SK-N-SH treated with all-trans-retinoic acid at 6 μM for 48 hours (cell line): Measurements from ENCODE around the gene HGFAC.
A peak's percentile ranks its signal among the peaks of the same experiment; 100 is the strongest.

Experiments used
- ATAC-seq: fragments of 200-7000 bp; cut with Tn5 transposase; 3 replicates; pipeline ENCODE4 v1.9.1; 2020; ENCODE audit warnings: mild to moderate bottlenecking, moderate library complexity
- BACH2 ChIP-seq: fragments of 250-450 bp; sonication (Bioruptor Pico); IDR thresholded peaks from 2 replicates; pipeline ENCODE4 v1.9.0; 2021; ENCODE audit warnings: mild to moderate bottlenecking, borderline replicate concordance
- ESRRG ChIP-seq: fragments of 250-450 bp; sonication (Bioruptor Pico); IDR thresholded peaks from 2 replicates; pipeline ENCODE4 v1.6.1; 2021; ENCODE audit warnings: mild to moderate bottlenecking
- GLIS3 ChIP-seq: fragments of 250-450 bp; sonication (Bioruptor Pico); IDR thresholded peaks from 2 replicates; pipeline ENCODE4 v1.5.0; 2020; ENCODE audit warnings: mild to moderate bottlenecking, moderate library complexity
- ISL1 ChIP-seq: fragments of 250-450 bp; sonication (Bioruptor Pico); IDR thresholded peaks from 2 replicates; pipeline ENCODE4 v2.1.2; 2022; ENCODE audit warnings: mild to moderate bottlenecking, moderate library complexity
- SNAI2 ChIP-seq: fragments of 250-450 bp; sonication (Bioruptor Pico); IDR thresholded peaks from 2 replicates; pipeline ENCODE4 v1.5.0; 2020; ENCODE audit warnings: mild to moderate bottlenecking, moderate library complexity
- TCF4 ChIP-seq: fragments of 250-450 bp; sonication (Bioruptor Pico); IDR thresholded peaks from 2 replicates; pipeline ENCODE4 v1.8.0; 2021; ENCODE audit warnings: mild to moderate bottlenecking, moderate library complexity, borderline replicate concordance
- TOX ChIP-seq: fragments of 250-450 bp; sonication (Bioruptor Pico); IDR thresholded peaks from 2 replicates; pipeline ENCODE4 v1.8.0; 2021; ENCODE audit warnings: mild to moderate bottlenecking, moderate library complexity, borderline replicate concordance
- ZC3H10 ChIP-seq: fragments of 250-450 bp; sonication (Bioruptor Pico); IDR thresholded peaks from 2 replicates; pipeline ENCODE4 v1.5.1; 2021; ENCODE audit warnings: mild to moderate bottlenecking, moderate library complexity
- ZFP3 ChIP-seq: fragments of 250-450 bp; sonication (Bioruptor Pico); IDR thresholded peaks from 2 replicates; pipeline ENCODE4 v1.5.0; 2020; ENCODE audit warnings: mild to moderate bottlenecking, moderate library complexity
- ZNF70 ChIP-seq: fragments of 450-650 bp; formaldehyde crosslinking; IDR thresholded peaks from 2 replicates; pipeline ENCODE4 v1.5.0; 2020; ENCODE audit warnings: mild to moderate bottlenecking, moderate library complexity
- ZNF8 ChIP-seq: fragments of 450-650 bp; formaldehyde crosslinking; IDR thresholded peaks from 2 replicates; pipeline ENCODE4 v1.5.0; 2020; ENCODE audit warnings: mild to moderate bottlenecking, moderate library complexity
- TF ChIP-seq, protein P1 (sequence below): fragments of 250-450 bp; sonication (Bioruptor Pico); IDR thresholded peaks from 2 replicates; pipeline ENCODE4 v1.8.0; 2020; ENCODE audit warnings: mild to moderate bottlenecking, moderate library complexity, borderline replicate concordance
- TF ChIP-seq, protein P2 (sequence below): fragments of 250-450 bp; sonication (Bioruptor Pico); IDR thresholded peaks from 2 replicates; pipeline ENCODE4 v1.5.0; 2020; ENCODE audit warnings: mild to moderate bottlenecking, moderate library complexity
- TF ChIP-seq, protein P3 (sequence below): fragments of 250-450 bp; sonication (Bioruptor Pico); IDR thresholded peaks from 2 replicates; pipeline ENCODE4 v1.5.1; 2021; ENCODE audit warnings: mild to moderate bottlenecking, moderate library complexity
- TF ChIP-seq, protein P4 (sequence below): fragments of 250-450 bp; sonication (Bioruptor Pico); IDR thresholded peaks from 2 replicates; pipeline ENCODE4 v1.8.0; 2021; ENCODE audit warnings: low read depth, mild to moderate bottlenecking, moderate library complexity, borderline replicate concordance

HGFAC gene

DNA sequence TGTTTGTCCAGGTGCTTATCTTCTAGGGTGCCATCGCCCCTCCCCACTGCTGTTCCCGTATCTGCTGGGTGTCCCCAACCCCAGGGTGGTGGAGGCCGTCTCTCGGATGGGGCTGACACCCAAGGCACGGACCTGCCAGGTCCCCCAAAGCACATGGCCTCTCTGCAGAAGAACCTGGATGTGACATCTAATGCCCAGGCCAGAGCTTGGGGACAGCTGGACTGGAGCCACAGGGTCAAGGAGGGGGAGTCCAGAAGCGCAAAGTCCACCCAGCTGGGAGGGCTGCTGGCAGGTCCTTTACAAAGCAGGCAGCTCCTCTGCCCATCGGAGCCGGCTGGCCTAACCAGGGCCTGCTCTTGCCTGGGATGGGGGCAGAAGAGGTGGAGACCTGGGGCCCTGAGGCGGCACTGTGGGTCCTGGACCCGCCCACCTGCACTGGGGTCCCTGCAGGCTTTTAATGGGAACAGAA, 20.6 kb downstream of the HGFAC start:
- TF ChIP-seq BACH2 (CRISPR knock-in tag), result no peak
- TF ChIP-seq, protein P1, sequence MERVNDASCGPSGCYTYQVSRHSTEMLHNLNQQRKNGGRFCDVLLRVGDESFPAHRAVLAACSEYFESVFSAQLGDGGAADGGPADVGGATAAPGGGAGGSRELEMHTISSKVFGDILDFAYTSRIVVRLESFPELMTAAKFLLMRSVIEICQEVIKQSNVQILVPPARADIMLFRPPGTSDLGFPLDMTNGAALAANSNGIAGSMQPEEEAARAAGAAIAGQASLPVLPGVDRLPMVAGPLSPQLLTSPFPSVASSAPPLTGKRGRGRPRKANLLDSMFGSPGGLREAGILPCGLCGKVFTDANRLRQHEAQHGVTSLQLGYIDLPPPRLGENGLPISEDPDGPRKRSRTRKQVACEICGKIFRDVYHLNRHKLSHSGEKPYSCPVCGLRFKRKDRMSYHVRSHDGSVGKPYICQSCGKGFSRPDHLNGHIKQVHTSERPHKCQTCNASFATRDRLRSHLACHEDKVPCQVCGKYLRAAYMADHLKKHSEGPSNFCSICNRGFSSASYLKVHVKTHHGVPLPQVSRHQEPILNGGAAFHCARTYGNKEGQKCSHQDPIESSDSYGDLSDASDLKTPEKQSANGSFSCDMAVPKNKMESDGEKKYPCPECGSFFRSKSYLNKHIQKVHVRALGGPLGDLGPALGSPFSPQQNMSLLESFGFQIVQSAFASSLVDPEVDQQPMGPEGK (CRISPR knock-in tag), result no peak
- TF ChIP-seq, protein P2, sequence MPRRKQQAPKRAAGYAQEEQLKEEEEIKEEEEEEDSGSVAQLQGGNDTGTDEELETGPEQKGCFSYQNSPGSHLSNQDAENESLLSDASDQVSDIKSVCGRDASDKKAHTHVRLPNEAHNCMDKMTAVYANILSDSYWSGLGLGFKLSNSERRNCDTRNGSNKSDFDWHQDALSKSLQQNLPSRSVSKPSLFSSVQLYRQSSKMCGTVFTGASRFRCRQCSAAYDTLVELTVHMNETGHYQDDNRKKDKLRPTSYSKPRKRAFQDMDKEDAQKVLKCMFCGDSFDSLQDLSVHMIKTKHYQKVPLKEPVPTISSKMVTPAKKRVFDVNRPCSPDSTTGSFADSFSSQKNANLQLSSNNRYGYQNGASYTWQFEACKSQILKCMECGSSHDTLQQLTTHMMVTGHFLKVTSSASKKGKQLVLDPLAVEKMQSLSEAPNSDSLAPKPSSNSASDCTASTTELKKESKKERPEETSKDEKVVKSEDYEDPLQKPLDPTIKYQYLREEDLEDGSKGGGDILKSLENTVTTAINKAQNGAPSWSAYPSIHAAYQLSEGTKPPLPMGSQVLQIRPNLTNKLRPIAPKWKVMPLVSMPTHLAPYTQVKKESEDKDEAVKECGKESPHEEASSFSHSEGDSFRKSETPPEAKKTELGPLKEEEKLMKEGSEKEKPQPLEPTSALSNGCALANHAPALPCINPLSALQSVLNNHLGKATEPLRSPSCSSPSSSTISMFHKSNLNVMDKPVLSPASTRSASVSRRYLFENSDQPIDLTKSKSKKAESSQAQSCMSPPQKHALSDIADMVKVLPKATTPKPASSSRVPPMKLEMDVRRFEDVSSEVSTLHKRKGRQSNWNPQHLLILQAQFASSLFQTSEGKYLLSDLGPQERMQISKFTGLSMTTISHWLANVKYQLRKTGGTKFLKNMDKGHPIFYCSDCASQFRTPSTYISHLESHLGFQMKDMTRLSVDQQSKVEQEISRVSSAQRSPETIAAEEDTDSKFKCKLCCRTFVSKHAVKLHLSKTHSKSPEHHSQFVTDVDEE (CRISPR knock-in tag), result no peak
- ATAC-seq, result no peak

DNA sequence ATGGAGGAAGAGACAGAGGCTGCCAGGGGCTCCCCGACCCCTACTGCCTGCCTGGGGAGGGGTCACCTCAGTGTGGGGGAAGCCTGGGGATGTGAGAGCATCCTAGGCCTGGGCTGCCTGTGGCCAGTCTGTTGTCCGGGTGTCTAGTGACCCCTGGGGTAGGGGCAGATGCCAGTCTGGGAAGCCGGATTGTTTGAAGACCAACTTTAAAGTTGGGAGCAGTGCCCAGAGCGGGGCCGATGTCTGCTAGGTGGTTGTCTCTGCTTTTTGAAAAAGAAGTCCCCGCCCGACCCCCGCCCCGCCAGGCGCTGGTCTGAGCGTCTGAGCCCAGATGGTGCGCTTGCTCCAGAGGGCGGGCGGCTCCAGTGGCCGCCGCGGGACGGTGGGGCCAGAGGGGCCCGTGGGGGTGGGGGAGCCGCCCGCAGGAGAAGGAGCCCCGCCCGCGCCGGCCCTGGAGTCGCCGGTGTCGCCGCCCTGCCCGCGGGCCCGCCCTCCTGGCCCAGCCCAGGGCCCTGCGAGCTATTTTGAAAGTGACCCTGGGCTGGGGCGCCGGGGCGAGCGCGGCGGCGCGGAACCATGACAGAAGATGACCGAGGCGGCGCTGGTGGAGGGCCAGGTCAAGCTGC, 21.1 kb downstream of the HGFAC start, which contains the start of gene DOK7:
TSS of gene DOK7 (plus strand) at position 517 of the 626 bp plus-strand sequence. CDS start at position 587, 70 bp downstream.
- peak; percentile 10; the same call in 2 of the 3 replicates for ATAC-seq
- TF ChIP-seq, protein P3, sequence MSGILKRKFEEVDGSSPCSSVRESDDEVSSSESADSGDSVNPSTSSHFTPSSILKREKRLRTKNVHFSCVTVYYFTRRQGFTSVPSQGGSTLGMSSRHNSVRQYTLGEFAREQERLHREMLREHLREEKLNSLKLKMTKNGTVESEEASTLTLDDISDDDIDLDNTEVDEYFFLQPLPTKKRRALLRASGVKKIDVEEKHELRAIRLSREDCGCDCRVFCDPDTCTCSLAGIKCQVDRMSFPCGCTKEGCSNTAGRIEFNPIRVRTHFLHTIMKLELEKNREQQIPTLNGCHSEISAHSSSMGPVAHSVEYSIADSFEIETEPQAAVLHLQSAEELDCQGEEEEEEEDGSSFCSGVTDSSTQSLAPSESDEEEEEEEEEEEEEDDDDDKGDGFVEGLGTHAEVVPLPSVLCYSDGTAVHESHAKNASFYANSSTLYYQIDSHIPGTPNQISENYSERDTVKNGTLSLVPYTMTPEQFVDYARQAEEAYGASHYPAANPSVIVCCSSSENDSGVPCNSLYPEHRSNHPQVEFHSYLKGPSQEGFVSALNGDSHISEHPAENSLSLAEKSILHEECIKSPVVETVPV (CRISPR knock-in tag), result no peak

DNA sequence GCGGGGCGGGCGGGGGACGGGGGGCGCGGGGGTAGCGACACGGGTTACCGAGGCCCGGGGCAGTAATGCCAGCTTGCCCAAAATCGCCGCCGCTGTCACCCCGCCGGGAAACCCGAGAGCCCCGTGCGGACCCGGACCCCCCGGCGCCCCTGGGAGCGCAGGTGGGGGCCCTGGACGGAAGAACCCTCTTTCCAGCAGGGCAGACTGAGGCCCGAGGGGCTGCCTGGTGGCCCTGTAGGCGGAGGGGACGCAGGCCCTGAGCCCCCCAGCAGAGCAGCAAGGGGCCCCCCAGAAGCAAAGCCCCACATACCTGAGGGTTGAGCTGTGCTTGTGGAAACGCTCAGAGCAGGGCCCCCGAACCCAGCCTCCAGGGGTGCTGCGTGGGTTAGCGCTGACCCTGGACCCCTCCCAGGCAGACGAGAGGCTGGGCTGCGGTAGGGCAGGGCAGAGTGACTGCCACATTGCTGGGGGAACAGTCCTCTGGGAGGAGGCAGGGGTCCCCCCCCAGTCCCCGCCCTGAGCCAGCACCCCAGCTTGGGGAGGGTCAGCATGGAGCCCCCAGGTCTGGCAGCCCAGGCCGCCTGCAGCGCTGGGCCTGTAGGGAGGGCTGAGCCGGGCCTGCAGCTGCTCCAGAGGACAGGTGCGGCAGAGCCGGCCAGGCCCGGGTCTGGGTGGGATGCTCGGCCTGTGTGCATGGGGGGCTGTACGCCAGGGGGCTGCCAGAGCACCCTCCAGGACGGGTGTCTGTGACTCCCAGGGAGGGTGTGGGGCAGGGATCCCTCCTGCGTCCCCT, 22.0 kb downstream of the HGFAC start:
- no peak; the same call in 2 of the 3 replicates for ATAC-seq
- TF ChIP-seq GLIS3 (CRISPR knock-in tag), result no peak
- TF ChIP-seq ZC3H10 (CRISPR knock-in tag), result no peak

DNA sequence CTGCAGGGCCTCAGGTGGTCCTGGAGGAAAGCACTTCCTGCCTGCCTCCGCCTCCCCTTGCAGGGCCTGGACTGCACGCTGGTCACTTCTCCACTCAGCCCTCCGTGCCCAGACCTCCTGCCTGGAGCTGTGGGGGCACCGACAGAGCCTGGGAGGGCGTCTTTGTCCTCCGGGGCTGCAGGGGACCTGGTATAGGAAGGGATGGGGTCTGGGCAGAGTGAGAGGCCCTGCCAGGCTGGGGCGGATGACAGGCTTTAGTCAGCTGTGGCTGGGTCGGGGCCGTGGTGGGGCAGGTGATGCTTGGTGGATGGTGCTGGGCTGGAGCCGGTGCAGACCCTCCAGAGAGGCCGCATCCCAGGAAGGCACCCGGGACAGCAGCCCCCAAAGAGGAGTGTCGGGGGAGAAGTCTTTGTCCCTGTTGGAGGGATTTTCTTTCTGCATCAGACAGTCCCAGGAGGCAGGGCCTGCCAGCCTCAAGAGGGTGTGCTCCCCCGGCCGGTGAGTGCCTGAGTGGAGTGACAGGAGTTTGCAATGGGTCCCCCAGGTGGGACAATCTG, 22.7 kb downstream of the HGFAC start:
- no peak; the same call in 2 of the 3 replicates for ATAC-seq
- TF ChIP-seq ESRRG (CRISPR knock-in tag) (no peak), ISL1 (CRISPR knock-in tag) (no peak), TCF4 (CRISPR knock-in tag) (no peak), ZNF70 (CRISPR knock-in tag) (no peak)
- TF ChIP-seq, protein P4, sequence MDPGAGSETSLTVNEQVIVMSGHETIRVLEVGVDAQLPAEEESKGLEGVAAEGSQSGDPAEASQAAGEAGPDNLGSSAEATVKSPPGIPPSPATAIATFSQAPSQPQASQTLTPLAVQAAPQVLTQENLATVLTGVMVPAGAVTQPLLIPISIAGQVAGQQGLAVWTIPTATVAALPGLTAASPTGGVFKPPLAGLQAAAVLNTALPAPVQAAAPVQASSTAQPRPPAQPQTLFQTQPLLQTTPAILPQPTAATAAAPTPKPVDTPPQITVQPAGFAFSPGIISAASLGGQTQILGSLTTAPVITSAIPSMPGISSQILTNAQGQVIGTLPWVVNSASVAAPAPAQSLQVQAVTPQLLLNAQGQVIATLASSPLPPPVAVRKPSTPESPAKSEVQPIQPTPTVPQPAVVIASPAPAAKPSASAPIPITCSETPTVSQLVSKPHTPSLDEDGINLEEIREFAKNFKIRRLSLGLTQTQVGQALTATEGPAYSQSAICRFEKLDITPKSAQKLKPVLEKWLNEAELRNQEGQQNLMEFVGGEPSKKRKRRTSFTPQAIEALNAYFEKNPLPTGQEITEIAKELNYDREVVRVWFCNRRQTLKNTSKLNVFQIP (CRISPR knock-in tag), result no peak

DNA sequence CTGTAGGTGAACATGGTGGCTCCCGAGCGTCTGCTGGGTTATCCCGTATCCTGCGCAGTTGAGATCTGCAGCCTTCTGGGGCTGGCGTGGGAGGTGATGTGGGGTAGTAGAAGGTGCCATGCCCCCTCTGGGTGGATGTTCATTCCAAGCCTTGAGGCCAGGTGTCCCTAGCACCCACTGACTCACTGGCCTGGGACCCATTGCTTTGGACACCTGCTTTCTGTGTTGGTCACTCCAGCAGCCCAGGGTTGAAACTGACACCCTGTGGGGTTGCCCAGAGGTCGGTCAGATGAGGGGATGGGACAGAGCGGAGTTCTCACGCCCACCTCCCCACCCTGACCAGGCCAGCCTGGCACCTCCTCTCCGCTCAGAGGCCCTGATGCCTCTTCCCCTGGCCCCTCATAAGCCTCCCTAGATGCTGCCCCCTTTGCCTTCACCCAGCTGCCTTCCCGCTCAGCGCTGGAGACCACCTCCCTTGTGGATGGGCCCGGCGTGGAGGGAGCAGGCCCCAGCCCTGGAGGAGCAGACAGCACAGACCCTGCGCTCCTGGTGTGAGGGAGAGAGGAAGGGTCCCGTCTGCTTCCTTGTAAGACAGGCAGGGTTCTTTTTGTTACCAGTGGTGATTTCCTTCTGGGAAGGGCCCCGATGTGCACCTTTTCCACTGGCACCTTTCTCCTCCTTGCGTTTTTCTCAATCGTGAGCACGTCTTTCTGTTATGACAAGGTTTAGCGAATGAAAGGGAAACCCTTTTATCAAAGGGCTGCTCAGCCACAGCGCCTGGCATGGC, 23.3 kb downstream of the HGFAC start:
- no peak for TF ChIP-seq SNAI2
- no peak for TF ChIP-seq TOX
- no peak for TF ChIP-seq ZFP3 (CRISPR knock-in tag)
- TF ChIP-seq ZNF8, result no peak
- TF ChIP-seq ZNF70 (CRISPR knock-in tag), result no peak
- TF ChIP-seq, protein P4 (CRISPR knock-in tag), result no peak

More for the DNA sequence above, 23.3 kb downstream of the HGFAC start:
- ATAC-seq, result no peak
